Ishikawa (cell line): Measurements from ENCODE around the gene DHRSX.

Source experiments
- CEBPB ChIP-seq: IDR thresholded peaks from 2 replicates; pipeline ENCODE4 v1.6.1; 2012
- CREB1 ChIP-seq: IDR thresholded peaks from 2 replicates; pipeline ENCODE4 v1.6.1; 2012; ENCODE audit warnings: low read depth
- EGR1 ChIP-seq: IDR thresholded peaks from 2 replicates; pipeline ENCODE4 v1.6.1; 2012
- EP300 ChIP-seq: IDR thresholded peaks from 2 replicates; pipeline ENCODE4 v1.6.1; 2012; ENCODE audit warnings: borderline replicate concordance
- FOXM1 ChIP-seq: IDR thresholded peaks from 2 replicates; pipeline ENCODE4 v1.6.1; 2012; ENCODE audit warnings: low read depth, borderline replicate concordance
- MAX ChIP-seq: IDR thresholded peaks from 2 replicates; pipeline ENCODE4 v1.6.1; 2012
- NFIC ChIP-seq: IDR thresholded peaks from 2 replicates; pipeline ENCODE4 v1.6.1; 2012
- RAD21 ChIP-seq: IDR thresholded peaks from 2 replicates; pipeline ENCODE4 v1.6.1; 2012; ENCODE audit warnings: low read depth
- REST ChIP-seq: IDR thresholded peaks from 2 replicates; pipeline ENCODE4 v1.6.1; 2012; ENCODE audit warnings: low read depth, mild to moderate bottlenecking
- TAF1 ChIP-seq: IDR thresholded peaks from 2 replicates; pipeline ENCODE4 v1.6.1; 2012; ENCODE audit warnings: low read depth, mild to moderate bottlenecking
- TEAD4 ChIP-seq: IDR thresholded peaks from 2 replicates; pipeline ENCODE4 v1.6.1; 2012
- USF1 ChIP-seq: IDR thresholded peaks from 2 replicates; pipeline ENCODE4 v1.6.1; 2012
- YY1 ChIP-seq: IDR thresholded peaks from 2 replicates; pipeline ENCODE4 v1.6.1; 2012; ENCODE audit warnings: low read depth

GRCh38 chrX:2539586-2539985, 38.8 kb upstream of the DHRSX start:
- TF ChIP-seq TEAD4 (no peak), YY1 (no peak), REST (no peak), EP300 (no peak), RAD21 (no peak), NFIC (no peak), MAX (no peak), CREB1 (no peak), TAF1 (no peak), USF1 (no peak), FOXM1 (no peak), CEBPB (no peak), EGR1 (no peak)
